HG03565 (cell line): ENCODE data around the gene ZSCAN10.

Experiments used
- ATAC-seq: cut with Tn5 transposase; IDR thresholded peaks from one replicate; pipeline ENCODE4 v1.9.1; 2021; ENCODE audit warnings: mild to moderate bottlenecking, moderate library complexity; ENCODE audit not compliant: unreplicated experiment

ZSCAN10 gene

DNA sequence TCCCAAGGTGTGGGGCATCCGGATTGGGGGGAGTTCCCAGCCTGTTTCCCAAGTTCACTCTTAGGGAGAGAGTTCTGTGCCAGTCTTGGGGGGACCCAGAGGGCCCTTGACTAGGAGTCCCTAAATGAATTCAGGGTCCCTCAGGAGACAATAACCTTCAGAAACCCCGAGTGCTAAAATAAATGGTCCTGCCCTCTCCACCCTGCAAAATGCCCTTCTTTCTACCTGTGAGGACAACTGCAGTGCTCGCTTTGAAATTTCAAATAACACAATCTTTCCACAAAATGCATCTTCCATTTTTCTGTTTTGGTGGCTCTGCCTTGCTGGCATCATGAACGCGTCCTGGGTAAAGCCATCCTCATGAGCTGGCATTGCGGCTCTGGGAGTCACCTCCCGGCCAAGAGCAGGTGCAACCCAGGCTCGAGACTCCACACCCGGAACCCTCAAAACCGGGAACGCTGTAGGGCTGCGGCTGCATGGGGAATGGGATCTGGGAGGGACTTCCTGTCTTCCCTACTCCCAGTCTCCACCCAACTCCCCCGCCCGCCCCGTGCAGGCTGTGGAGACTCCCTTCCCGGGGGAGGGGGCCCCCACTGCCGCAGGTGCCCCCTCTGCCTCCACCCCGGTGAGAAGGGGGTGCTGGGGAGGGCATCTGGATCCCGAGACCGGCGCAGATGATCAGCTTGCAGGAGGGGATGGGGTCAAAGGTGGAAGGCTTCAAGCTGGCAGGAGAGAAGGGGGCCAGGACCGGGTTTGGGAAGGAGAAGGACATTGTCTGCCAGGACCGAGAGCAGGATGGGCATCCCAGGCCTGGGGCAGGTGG, 13.2 kb upstream of the ZSCAN10 start, which contains the start of gene ZNF205:
ZNF205 (plus strand) TSS at position 529 of the 823 bp plus-strand sequence. CDS start 845 bp downstream, outside the sequence.
- ATAC-seq = no peak

DNA sequence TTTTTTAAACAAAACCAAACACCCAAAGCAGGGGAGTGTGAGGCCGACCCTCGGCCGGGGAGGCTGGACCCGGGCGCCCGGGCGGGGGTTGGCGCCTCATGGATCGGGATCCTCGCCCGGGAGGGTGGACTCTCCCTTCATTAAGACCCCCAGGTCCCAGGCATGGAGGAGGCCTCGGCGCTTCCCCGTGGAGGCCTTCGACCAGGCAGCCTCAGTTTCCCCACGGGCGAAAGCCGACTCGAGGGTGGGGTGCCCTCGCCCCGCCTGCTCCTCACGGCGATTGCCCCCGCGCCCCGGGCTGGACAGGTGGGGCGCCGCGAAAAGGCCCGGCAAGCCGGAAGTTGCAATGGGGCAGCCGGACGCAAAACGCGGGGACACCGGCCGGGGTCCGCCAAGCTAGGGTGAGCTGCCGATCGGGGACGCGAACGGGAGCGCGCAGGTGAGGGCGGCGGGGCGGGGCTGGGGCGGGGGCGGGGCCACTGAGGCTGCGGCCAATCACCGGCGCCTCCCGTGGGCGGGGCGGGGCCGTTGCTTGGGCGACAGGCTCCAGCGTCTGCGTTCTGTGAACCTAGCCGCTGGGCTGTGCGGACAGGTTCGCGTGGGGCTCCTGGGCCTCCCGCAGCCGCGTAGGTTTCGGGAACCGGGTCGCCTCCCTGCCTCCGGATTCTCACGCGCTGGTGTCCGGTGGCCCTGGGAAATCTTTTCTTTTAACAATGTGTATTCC, 7.3 kb upstream of the ZSCAN10 start:
- ATAC-seq = peak; percentile 76

DNA sequence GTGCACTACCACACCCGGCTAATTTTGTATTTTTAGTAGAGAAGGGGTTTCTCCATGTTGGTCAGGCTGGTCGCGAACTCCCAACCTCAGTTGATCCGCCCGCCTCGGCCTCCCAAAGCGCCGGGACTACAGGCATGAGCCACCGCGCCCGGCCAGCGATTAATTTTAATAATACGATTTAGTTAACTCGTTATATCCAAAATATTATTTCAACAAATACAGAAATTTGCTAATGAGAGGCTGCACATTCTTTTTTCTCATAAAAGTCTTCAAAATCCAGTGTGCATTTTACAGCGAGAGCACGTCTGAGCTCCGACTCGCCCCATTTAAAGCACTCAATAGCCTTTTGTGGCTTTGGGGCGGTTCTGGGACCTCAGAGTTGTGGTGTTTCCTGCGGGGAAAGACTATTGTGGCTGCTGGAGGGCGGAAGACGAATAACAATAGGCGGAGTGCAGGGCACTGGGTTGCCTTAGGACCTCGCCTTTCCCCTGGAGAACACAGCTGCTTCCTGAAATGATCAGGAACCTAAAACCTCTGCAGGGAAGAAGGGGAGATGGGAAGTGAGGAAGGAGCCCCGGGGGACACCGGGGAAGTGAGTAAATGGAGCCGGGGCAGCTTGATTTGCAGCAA, 2.9 kb upstream of the ZSCAN10 start:
- no peak for ATAC-seq

GRCh38 chr16:3101018-3101840, 2.1 kb upstream of the ZSCAN10 start:
- ATAC-seq = no peak

- ATAC-seq = no peak
These were observed 822 bp upstream of the ZSCAN10 start for GRCh38 chr16:3099732-3100499.

DNA sequence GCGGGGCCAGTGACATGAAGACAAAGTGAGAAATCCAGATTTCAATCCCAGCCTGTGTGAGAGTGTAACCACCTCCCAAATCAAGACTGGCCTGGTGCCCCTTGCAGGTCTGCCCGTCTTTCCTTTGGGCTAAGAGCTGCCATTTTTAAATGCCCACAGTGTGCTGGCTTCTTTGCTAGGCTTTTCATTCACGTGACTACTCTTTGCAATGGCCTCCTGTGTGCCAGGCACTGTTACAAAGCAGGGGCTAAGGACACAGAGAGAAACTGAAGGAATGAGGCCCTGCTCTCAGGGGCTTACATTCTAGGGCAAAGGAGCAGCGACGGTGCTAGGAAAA, 269 bp upstream of the ZSCAN10 start:
- no peak for ATAC-seq

- no peak for ATAC-seq
These were observed 1.8 kb downstream of the ZSCAN10 start for GRCh38 chr16:3097266-3097665.

DNA sequence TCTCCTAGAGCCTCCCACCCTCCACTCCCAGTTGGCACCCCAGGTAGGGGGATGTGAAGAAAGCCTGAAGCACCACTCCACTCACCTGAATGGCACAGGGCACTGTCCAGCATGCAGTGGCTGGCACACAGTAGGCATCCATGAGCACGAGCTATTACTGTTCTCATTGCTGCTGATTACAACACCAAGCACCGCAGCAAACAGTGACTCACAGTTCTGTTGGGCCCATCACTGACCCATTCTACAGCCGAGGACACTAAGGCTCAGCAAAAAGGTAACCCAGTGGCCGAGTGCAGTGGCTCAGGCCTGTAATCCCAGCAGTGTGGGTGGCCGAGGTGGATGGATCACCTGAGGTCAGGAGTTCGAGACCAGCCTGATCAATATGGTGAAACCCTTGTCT, 2.7 kb downstream of the ZSCAN10 start:
- no peak for ATAC-seq

GRCh38 chr16:3095869-3096268, 3.2 kb downstream of the ZSCAN10 start:
- no peak for ATAC-seq

- no peak for ATAC-seq
These were observed 4.6 kb downstream of the ZSCAN10 start for GRCh38 chr16:3094289-3095027.

GRCh38 chr16:3092501-3092941, 6.6 kb downstream of the ZSCAN10 start:
- no peak for ATAC-seq

- no peak for ATAC-seq
These were observed 7.5 kb downstream of the ZSCAN10 start for GRCh38 chr16:3091551-3091950.

- ATAC-seq = no peak
These were observed 9.1 kb downstream of the ZSCAN10 start for GRCh38 chr16:3089717-3090592.

- no peak for ATAC-seq
These were observed 10.0 kb downstream of the ZSCAN10 start for GRCh38 chr16:3088925-3089716.

DNA sequence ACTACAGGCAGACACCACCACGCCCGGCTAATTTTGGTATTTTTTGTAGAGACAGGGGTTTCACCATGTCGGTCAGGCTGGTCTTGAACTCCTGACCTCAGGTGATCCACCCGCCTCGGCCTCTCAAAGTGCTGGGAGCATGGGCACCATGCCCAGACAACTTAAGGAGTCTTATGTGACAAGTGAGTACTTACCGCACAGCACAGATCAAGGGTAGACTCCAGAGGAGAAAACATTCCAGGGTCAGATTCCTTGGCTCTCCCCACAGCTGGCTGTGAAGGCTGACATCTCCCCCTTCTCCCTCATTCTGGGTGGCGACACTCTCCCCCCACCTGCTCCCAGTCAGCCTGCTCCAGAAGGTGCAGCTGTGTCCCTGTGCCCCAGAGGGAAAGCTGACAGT, 10.6 kb downstream of the ZSCAN10 start:
- no peak for ATAC-seq

- ATAC-seq = no peak
These were observed 11.6 kb downstream of the ZSCAN10 start for GRCh38 chr16:3087243-3088235.
